ENCODE data around the gene PRR30.
"Not testable (repeated sequence)": the region's sequence is repeated elsewhere in the genome, so short reads cannot be mapped to it uniquely, and the experiment has no call there.

Gene PRR30

DNA sequence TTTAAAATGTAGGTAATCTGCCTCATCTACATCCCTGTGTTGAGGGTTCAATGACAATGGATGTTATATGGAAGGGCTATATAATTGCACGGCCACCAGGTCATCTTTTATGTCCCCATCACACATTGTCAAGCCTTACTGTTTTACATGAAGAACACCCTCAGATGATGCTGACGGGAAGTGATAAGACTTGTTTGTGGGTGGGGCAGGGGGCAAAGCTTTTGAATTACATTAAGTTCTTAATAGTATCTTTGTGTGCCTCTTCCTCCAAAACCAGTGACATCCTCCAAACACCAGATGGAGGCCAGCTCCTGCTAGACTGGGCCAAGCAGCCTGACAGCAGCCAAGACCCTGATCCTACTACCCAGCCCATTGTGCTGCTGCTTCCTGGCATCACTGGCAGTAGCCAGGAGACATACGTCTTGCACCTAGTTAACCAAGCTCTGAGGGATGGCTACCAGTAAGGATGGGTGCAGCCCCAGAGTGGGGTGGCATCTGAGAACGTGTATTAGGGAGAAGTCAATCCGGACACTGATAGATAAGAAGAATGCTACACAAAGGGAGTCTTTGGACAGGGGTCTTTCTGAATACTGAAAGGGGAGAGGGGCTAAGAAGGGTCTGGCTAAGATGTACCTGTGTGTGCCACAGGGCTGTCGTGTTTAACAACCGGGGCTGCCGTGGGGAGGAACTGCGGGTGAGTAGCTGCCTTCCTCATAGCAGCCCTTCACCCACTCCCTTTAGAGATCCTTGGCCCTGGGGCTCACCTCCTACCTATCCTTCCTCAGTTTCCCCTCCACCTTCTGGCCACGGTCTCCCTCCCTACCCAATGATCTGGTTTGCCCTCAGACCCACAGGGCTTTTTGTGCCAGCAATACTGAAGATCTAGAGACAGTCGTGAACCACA is 10.3 kb downstream of the PRR30 start:
- DNase-seq (ENCODE audit: low spot score), result no peak

GRCh38 chr2:27127883-27128667 is 11.1 kb downstream of the PRR30 start:
- no peak for DNase-seq (ENCODE audit: low spot score)

DNA sequence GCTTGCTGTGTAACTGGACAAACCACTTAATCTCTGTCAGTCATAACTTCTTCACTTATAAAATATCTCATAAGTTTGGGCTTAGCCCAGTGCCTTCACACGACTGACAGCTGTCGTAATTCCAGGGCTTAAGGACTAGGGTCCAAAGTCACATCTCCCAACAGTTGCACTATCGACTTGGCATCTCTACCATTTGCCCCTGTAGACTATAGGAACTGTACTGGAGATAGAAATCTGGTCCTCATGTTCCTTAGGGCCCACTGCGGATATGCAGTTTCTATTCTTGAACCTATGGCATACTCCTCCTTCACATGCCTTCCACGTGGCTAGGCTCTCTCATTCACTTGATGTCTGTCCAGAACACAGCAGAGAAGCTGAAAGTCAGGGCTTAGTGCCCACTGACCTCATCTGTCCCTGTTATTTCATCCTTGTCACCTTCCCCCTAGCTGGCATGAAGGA is 12.9 kb downstream of the PRR30 start:
- no peak for DNase-seq (ENCODE audit: low spot score)

GRCh38 chr2:27125104-27125503 is 14.1 kb downstream of the PRR30 start:
- no peak for DNase-seq (ENCODE audit: low spot score)

GRCh38 chr2:27123302-27124150 is 15.7 kb downstream of the PRR30 start, which contains the start of gene ABHD1:
Gene ABHD1 (plus strand): TSS chr2:27123815. CDS start chr2:27123949, 134 bp downstream.
- peak; percentile 63 for DNase-seq (ENCODE audit: low spot score)

GRCh38 chr2:27122791-27123190 is 16.4 kb downstream of the PRR30 start:
- DNase-seq (ENCODE audit: low spot score), result no peak

DNA sequence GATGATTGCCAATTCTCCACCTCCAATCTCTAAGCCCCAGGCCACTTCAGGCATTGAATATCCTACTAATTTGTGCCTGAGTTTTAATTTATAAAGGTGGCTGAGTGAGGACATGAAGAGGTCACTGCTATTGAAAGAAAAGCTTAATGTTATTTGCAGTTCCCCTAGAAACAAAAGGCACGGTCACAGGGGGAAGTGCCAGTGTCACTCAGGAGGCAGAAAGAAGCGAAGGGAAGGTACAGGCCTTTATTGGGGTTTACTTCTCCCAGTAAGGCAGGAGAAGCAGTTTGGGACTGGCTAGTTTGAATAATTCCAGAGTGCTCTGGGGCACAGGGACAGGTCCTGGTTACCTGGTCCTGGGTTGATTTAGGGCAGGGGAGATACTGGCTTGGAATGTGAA is 17.3 kb downstream of the PRR30 start:
- DNase-seq (ENCODE audit: low spot score), result no peak

- DNase-seq (ENCODE audit: low spot score), result not testable (repeated sequence)
These were observed 19.9 kb downstream of the PRR30 start for GRCh38 chr2:27119330-27119670.

GRCh38 chr2:27118525-27119329 is 20.5 kb downstream of the PRR30 start, which contains the start of gene CGREF1:
Gene CGREF1 (minus strand): TSS chr2:27119128. CDS start chr2:27104366, 14,762 bp downstream.
- DNase-seq (ENCODE audit: low spot score), result no peak

DNA sequence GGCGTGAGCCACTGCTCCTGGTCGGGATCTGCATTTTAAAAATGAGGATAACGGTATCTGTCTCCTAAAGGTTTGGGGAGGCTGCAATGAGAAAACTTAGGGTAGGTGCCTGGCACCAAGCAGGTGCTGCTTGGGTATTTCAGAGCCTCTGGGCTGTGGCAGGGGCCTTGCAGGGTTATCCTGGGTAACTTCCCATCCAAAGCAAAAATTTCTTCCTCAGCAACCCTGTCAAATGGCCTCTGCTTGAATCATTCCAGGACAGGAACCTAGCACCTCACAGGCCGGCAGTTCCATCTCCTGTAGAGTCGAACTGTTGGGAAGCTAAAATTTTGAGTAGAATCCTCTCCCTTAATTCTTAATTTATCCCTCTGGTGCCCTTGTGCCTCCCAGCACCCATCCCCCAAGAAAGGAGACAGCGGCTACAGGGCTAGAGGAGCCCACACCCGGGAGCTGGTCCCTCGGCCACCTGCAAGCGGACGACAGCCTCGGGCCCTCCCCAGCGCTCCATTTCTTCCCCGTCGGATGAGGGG is 21.1 kb downstream of the PRR30 start:
- DNase-seq (ENCODE audit: low spot score), result no peak

DNA sequence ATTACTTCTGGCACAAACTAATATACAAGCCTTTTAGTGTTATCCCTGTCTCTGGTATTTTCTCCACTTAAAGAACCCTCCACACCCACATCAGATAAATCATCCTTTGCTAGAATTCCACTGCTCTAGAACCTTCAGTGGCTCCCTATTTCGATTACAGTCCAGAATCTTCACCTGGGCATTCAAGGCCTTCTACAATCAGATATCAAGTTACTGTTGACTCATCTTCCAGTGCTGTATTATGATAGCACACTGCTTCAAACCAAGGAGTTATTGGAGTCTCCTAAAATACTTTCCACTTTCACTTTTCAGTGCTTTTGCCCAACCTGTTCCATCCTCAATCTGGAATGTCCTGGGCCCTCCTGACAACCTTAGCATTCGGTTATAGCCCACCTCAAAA is 23.7 kb downstream of the PRR30 start:
- no peak for DNase-seq (ENCODE audit: low spot score)

DNA sequence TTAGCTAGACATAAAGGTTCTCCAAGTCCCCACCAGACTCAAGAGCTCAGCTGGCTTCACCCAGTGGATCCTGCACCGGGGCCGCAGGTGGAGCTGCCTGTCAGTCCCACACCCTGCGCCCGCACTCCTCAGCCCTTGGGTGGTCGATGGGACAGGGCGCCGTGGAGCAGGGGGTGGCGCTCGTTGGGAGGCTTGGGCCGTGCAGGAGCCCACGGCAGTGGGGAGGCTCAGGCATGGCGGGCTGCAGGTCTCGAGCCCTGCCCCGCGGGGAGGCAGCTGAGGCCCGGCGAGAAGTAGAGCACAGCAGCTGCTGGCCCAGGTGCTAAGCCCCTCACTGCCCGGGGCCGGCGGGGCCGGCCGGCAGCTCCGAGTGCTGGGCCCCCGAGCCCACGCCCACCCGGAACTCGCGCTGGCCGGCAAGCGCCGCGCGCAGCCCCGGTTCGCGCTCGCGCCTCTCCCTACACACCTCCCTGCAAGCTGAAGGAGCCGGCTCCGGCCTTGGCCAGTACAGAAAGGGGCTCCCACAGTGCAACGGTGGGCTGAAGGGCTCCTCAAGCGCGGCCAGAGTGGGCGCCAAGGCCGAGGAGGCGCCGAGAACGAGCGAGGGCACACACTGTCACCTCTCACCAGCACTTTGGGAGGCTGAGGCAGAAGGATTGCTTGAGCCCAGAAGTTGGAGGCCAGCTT is 27.7 kb downstream of the PRR30 start:
- not testable (repeated sequence) for DNase-seq (ENCODE audit: low spot score)

- DNase-seq (ENCODE audit: low spot score), result not testable (repeated sequence)
These were observed 28.4 kb downstream of the PRR30 start for GRCh38 chr2:27110603-27111352.

DNA sequence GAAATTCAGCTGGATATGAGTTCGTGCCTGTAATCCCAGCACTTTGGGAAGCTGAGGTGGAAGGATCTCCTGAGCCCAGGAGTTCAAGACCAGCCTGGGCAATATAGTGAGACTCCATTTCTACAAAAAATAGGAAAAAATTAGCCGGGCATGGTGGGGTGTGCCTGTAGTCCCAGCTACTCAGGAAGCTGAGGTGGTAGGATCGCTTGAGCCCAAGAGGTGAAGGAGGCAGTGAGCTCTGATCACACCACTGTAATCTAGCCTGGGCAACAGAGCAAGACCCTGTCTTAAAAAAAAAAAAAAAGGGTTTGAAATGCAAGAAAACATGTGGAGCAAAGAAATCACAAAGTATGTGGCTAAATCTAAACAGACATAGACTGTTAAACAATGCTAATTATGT is 30.1 kb downstream of the PRR30 start:
- no peak for DNase-seq (ENCODE audit: low spot score)

- no peak for DNase-seq (ENCODE audit: low spot score)
These were observed 31.0 kb downstream of the PRR30 start for GRCh38 chr2:27108221-27108620.

GRCh38 chr2:27105981-27106380 is 33.2 kb downstream of the PRR30 start:
- DNase-seq (ENCODE audit: low spot score), result no peak

GRCh38 chr2:27102329-27102728 is 36.9 kb downstream of the PRR30 start:
- DNase-seq (ENCODE audit: low spot score), result no peak

GRCh38 chr2:27100036-27100435 is 39.2 kb downstream of the PRR30 start:
- DNase-seq (ENCODE audit: low spot score), result no peak

- no peak for DNase-seq (ENCODE audit: low spot score)
These were observed 39.8 kb downstream of the PRR30 start for GRCh38 chr2:27099334-27099955.
